Activated CD4-positive, alpha-beta memory T cell treated with anti-CD3 and anti-CD28 coated beads, Interleukin-2, amount 10 ng/mL, durations not matched to agents 7 days and 5 days (primary cell): ENCODE results near the gene MARCHF6. TPM values are rescaled to one million over a fixed set of nuclear protein-coding genes. Genes with fewer than 3 reads are reported as not detected.
"Not testable (repeated sequence)": the region's sequence is repeated elsewhere in the genome, so short reads cannot be mapped to it uniquely, and the experiment has no call there.

Experiments
- CTCF ChIA-PET: fragments of 350-600 bp; sonication (Branson Sonifier 250); formaldehyde crosslinking; loops from one replicate; lab custom pipeline; 2021; ENCODE audit warnings: antibody characterized with exemption, inconsistent platforms; lab: Charles Lee
- POLR2A ChIA-PET: fragments of 350-600 bp; sonication (Branson Sonifier 250); formaldehyde crosslinking; loops from one replicate; lab custom pipeline; 2021; ENCODE audit warnings: antibody characterized with exemption; lab: Charles Lee
- DNase-seq: peaks from one replicate; pipeline ENCODE4 v3.0.0-alpha.2; 2020
- H3K27ac Mint-ChIP-seq: one replicate; pipeline ENCODE4 v1.8.0; 2021; ENCODE audit warnings: mild to moderate bottlenecking, mixed read lengths
- H3K27me3 Mint-ChIP-seq: one replicate; pipeline ENCODE4 v1.8.0; 2021; ENCODE audit warnings: mixed read lengths
- H3K36me3 Mint-ChIP-seq: one replicate; pipeline ENCODE4 v1.8.0; 2021; ENCODE audit warnings: low read depth, mixed read lengths
- H3K4me1 Mint-ChIP-seq: one replicate; pipeline ENCODE4 v1.8.0; 2021; ENCODE audit warnings: mixed read lengths
- H3K4me3 Mint-ChIP-seq: one replicate; pipeline ENCODE4 v1.8.0; 2021; ENCODE audit warnings: mild to moderate bottlenecking, mixed read lengths
- H3K9me3 Mint-ChIP-seq: one replicate; pipeline ENCODE4 v1.8.0; 2021; ENCODE audit warnings: mixed read lengths
- total RNA-seq, 2 experiments: library from RNA; stranded (reverse); gene quantifications; one replicate each; pipeline ENCODE4 v1.2.3, GENCODE V29; 2021

The MARCHF6 gene
- total RNA-seq, 2 experiments from 2014 or later: 101 to 109 TPM

DNA sequence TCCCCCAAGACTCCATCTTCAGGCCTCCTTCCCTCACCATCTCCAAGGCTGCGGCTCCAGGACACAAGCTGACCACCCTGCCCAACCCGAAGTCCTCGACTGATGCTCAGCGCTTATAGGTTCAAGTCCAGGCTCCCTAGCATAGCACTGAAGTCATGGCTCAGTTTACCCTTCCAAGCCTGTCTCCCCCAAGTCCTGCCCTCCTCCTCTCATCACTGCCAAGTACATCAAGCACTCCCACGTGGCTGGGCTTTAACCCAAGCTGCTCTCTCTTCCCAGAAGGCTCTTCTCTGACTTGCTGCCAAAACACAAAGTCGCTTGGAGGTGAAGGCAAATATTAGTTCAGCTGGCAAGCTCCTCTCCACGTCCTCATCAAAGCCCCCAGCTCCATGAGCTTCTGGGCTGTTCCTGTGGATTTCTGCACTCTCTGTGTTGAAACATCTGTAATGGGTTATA lies 22.1 kb upstream of the MARCHF6 start:
- no peak overlapping the region for H3K27ac Mint-ChIP-seq
- CTCF ChIA-PET: no interaction called here
- POLR2A ChIA-PET: no interaction called here
- peaks cover 8% of the 10 kb centered on the region for H3K4me1 Mint-ChIP-seq
- H3K36me3 Mint-ChIP-seq: no peaks in the 10 kb centered on the region
- no peak for DNase-seq
- H3K27me3 Mint-ChIP-seq: peaks cover 48% of the 10 kb centered on the region
- H3K4me3 Mint-ChIP-seq: no peak overlapping the region
- no peaks in the 10 kb centered on the region for H3K9me3 Mint-ChIP-seq

DNA sequence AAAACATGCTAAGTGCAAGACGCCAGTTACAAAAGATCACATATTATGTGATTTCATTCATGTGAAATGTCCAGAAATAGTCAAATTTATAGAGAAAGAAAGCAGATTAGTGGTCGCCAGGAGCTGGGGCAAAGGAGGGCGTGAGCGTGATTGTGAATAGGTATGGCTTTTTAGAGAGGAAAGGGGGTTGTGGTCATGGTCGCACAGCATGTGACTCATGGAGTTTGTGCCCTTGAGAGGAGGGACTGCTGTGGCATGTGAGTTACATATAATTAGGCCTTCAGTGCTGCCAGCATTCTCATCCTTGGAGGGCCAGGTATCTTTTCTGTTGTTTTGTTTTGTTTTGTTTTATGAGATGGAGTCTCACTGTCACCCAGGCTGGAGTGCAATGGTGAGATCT lies 21.2 kb upstream of the MARCHF6 start:
- no peak for DNase-seq
- ChIA-PET CTCF (no interaction called here), POLR2A (no interaction called here)
- H3K4me1 Mint-ChIP-seq: peaks cover 8% of the 10 kb centered on the region
- no peak overlapping the region for H3K27ac Mint-ChIP-seq
- no peak overlapping the region for H3K4me3 Mint-ChIP-seq
- H3K27me3 Mint-ChIP-seq: peaks cover 48% of the 10 kb centered on the region
- no peaks in the 10 kb centered on the region for H3K9me3 Mint-ChIP-seq
- no peaks in the 10 kb centered on the region for H3K36me3 Mint-ChIP-seq

DNA sequence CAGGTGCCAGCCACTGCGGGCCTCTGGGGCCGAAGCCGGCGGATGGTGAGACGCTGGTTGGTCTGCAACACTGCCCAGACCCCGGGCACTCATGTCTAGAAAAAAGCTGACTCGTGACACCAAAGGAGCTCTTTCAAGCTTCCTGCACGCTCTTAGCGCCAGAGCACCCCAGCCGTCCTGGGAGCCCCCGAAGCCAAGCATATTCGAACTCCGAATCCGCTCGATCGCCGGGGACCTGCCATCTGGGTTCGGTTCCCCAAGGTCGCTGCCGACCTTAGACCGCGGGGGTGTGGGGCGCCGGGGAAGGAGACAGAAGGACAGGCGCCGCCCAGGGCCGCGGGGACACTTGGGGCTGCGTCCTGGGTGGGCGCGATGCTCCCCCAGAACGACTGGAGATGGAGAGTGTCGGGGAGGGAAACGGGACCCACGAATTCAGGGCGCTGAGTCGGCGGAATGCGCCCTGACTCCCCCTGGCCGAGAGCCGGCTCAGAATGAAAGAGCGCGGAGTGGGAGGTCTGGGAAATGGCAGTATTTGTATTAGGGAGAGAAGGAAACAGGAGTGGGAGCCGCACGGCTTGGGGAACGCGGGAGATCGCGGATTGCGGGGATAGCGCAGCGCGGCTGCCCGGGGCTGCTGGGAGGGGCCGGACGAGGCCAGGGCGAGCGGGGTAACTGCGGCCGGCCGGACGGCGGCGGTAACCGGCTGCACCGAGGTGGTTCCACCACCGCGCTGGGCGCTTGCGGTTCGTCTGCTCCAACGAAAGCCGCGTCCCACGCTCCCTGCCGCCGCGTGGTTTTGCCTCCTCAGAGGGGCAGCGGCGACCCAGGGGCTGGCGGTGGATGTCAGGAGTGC lies 20.1 kb upstream of the MARCHF6 start:
- Mint-ChIP-seq H3K9me3 (no peaks in the 10 kb centered on the region), H3K27ac (no peak overlapping the region), H3K4me3 (peak overlapping the region; percentile 72), H3K36me3 (no peaks in the 10 kb centered on the region), H3K27me3 (peaks cover 48% of the 10 kb centered on the region), H3K4me1 (peaks cover 6% of the 10 kb centered on the region)
- POLR2A ChIA-PET: no interaction called here
- DNase-seq: no peak
- CTCF ChIA-PET: interaction anchor here (0.6 to 1.1 kb wide), 2 partner anchors 49 to 272 kb away, joined by 3 read pairs; no protein-coding TSS in a partner anchor

DNA sequence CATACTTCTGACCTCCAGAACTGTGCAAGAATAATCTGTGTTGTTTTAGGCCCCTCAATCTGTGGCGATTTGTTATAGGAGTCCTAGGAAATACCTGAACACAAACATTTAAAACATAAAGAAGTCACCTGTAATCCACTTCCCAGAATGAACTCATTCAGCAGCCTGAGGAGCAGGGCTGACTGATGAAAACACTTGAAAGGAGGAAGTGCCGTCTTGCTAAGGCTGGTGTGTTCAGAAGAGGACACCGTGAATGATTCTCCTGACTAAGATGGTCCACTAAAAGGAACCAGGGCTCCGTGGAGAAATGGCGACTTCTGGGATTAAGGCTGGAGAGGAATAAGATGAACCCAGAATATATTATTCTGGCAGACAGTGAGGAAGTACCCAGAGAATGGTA lies 18.7 kb upstream of the MARCHF6 start:
- peaks cover 42% of the 10 kb centered on the region for H3K27me3 Mint-ChIP-seq

DNA sequence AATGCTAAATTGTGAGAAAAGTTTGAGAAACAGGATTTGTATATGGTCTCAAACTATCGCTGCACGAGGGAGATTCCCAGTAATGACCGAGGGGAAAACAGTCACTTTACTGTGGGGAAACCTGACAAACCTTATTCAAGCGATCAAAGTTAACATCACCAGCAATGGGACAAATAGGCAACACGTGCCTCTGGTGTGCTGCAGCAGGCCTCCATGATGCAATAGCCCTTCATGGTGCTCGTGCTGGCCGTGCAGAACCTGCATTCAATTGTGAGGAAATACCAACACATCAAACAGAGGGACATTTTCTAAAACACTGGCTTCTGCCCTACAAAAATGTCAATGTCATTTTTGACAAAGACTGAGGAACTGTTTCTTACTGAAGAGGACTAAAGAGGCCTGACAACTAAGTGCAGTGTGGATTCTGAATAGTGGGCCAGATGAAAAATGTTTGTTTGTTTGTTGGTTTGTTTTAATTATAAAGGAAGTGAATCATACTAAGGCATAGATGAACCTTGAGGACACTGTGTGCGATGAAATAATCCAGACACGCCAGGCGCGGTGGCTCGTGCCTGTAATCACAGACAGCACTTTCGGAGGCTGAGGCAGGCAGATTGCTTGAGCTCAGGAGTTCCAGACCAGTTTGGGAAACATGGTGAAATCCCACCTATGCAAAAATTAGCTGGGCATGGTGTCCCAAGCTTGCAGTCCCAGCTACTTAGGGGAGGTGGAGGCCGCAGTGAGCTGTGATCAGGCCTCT lies 17.6 kb upstream of the MARCHF6 start:
- POLR2A ChIA-PET: no interaction called here
- DNase-seq: no peak
- Mint-ChIP-seq H3K27me3 (peaks cover 34% of the 10 kb centered on the region), H3K4me1 (peaks cover 5% of the 10 kb centered on the region), H3K27ac (no peak overlapping the region), H3K4me3 (no peak overlapping the region), H3K9me3 (no peaks in the 10 kb centered on the region), H3K36me3 (no peaks in the 10 kb centered on the region)
- CTCF ChIA-PET: no interaction called here

More for the DNA sequence above, 18.7 kb upstream of the MARCHF6 start:
- Mint-ChIP-seq H3K27ac (no peak overlapping the region), H3K4me3 (no peak overlapping the region), H3K9me3 (no peaks in the 10 kb centered on the region), H3K36me3 (no peaks in the 10 kb centered on the region), H3K4me1 (peaks cover 5% of the 10 kb centered on the region)
- POLR2A ChIA-PET: no interaction called here
- CTCF ChIA-PET: no interaction called here
- DNase-seq: no peak

DNA sequence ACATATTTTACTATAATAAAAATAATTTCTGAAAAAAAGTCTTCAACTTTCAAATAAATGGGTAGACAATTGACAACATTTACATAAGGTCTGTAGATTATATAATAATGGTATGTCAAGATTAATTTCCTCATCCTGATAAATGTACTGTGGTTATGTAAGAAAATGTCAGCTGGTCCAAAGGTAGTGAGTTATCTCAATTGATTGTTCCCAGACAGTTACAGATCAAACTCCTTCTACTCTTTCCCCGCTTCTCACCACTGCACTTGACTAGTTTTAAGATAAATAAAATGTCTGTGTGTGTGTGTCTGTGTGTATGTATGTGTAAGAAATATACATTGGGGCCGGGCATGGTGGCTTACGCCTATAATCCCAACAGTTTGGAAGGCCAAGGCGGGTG lies 16.4 kb upstream of the MARCHF6 start:
- Mint-ChIP-seq H3K9me3 (no peaks in the 10 kb centered on the region), H3K36me3 (no peaks in the 10 kb centered on the region), H3K27me3 (peaks cover 22% of the 10 kb centered on the region), H3K27ac (no peak overlapping the region), H3K4me3 (no peak overlapping the region), H3K4me1 (peaks cover 5% of the 10 kb centered on the region)
- ChIA-PET CTCF (interaction anchor here (0.8 kb wide), 1 partner anchor 17 kb away, joined by 3 read pairs; the partner anchor contains the start of gene MARCHF6), POLR2A (no interaction called here)
- no peak for DNase-seq

DNA sequence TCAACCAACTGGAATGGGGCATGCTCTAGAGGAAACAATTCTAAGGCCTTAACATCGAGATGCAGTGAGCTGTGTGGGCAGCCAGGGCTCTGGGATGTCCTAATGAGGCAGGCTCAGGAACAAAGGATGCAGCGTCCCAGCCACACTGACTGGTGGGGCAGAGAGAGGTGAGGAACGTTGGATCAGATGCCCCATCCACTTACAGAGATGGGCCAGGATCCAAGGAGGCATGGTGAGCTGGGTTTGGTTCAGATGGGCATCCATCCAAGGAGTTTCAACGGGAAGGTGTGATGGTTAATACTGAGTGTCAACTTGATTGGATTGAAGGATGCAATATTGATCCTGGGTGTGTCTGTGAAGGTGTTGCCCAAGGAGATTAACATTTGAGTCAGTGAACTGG lies 15.5 kb upstream of the MARCHF6 start:
- Mint-ChIP-seq H3K9me3 (no peaks in the 10 kb centered on the region), H3K4me3 (no peak overlapping the region), H3K27me3 (peaks cover 17% of the 10 kb centered on the region), H3K27ac (no peak overlapping the region), H3K36me3 (no peaks in the 10 kb centered on the region), H3K4me1 (peaks cover 5% of the 10 kb centered on the region)
- ChIA-PET CTCF (interaction anchor here (0.8 kb wide), 1 partner anchor 16 kb away, joined by 3 read pairs; the partner anchor contains the start of gene MARCHF6), POLR2A (interaction anchor here (1.0 kb wide), 1 partner anchor 15 kb away, joined by 5 read pairs; no protein-coding TSS in a partner anchor)
- no peak for DNase-seq

DNA sequence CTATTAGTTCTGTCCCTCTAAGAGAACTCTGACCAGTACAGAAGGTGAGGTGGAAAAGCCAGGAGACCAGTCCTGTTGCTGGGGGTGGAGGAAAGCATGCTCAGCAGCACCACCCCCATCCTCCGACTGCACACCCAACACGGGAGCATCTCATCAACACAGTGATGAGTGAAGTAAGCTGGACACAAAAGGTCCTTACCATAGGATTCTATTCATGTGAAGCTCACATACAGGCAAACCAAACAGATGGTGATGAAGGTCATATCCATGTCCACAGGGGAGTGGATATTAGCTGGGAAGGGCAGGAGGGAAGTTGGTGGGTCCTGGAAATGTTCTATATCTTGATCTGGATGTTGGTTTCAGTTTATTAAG lies 14.8 kb upstream of the MARCHF6 start:
- Mint-ChIP-seq H3K9me3 (no peaks in the 10 kb centered on the region), H3K36me3 (no peaks in the 10 kb centered on the region), H3K27me3 (peaks cover 11% of the 10 kb centered on the region), H3K27ac (no peak overlapping the region), H3K4me3 (no peak overlapping the region), H3K4me1 (no peaks in the 10 kb centered on the region)
- CTCF ChIA-PET: no interaction called here
- no peak for DNase-seq
- POLR2A ChIA-PET: interaction anchor here (0.6 to 1.0 kb wide), 2 partner anchors 14 to 44 kb away, joined by 3 to 5 read pairs; no protein-coding TSS in a partner anchor

DNA sequence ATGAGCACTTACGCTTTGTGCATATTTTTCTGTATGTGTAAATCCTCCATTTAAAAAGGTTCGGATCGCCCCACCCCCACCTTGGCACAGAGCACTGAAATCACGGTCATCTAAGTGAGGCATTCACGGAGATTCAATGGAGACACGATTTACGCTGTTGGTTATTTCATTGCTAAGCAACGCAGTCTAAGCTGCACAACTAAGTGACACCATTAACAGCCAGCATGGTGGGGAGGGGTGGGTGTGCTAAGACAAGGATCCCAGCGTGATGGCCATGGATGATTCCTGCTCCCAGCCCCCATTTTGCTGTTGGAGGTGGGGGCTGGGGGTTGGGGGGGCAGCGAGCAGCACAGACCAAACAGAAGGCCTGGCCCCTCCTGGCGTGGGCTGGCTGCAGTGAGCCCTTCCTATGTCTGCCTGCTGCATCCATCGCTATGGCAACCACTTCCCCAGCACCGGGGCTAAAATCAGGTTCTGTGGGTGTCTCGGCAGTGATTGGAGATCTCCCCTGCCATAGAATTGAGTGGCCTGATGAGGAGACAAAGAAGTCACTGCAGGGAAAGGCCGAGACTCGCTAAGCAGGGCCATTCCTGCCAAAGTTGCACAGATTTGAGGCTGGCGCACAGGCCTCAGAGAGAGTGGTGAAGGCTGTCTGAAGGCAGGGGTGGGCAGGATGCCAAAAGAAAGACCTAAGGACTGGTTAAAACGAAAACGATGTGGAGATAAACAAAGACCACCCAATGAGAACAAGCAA lies 14.3 kb upstream of the MARCHF6 start:
- POLR2A ChIA-PET: interaction anchor here (0.6 kb wide), 1 partner anchor 45 kb away, joined by 3 read pairs; no protein-coding TSS in a partner anchor
- H3K27me3 Mint-ChIP-seq: peaks cover 8% of the 10 kb centered on the region

DNA sequence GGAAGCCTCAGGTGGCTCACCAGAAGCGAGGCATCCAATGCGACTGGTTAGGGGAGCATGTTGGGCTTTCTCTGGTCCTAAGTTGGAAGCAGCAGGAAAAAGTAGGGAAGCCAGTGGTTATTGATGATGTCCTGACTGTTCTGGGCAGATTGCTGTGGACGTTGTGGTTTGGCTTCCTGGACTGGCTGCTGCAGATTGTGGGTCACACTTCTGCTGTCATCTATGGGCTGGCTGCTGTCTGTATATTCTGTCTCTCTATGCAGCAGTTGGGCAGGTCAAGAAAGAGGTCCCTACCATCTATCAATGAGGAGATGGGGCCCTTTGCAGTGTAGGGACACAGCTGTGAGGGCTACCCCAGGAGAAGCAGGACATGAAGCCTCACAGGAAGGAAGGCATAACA lies 13.5 kb upstream of the MARCHF6 start:
- Mint-ChIP-seq H3K36me3 (no peaks in the 10 kb centered on the region), H3K9me3 (no peaks in the 10 kb centered on the region), H3K4me1 (no peaks in the 10 kb centered on the region), H3K4me3 (no peak overlapping the region), H3K27ac (no peak overlapping the region), H3K27me3 (peaks cover 1% of the 10 kb centered on the region)
- CTCF ChIA-PET: no interaction called here
- no peak for DNase-seq
- POLR2A ChIA-PET: no interaction called here

More for the DNA sequence above, 14.3 kb upstream of the MARCHF6 start:
- no peaks in the 10 kb centered on the region for H3K36me3 Mint-ChIP-seq
- no peaks in the 10 kb centered on the region for H3K4me1 Mint-ChIP-seq
- H3K27ac Mint-ChIP-seq: no peak overlapping the region
- CTCF ChIA-PET: no interaction called here
- no peaks in the 10 kb centered on the region for H3K9me3 Mint-ChIP-seq
- H3K4me3 Mint-ChIP-seq: no peak overlapping the region
- no peak for DNase-seq

DNA sequence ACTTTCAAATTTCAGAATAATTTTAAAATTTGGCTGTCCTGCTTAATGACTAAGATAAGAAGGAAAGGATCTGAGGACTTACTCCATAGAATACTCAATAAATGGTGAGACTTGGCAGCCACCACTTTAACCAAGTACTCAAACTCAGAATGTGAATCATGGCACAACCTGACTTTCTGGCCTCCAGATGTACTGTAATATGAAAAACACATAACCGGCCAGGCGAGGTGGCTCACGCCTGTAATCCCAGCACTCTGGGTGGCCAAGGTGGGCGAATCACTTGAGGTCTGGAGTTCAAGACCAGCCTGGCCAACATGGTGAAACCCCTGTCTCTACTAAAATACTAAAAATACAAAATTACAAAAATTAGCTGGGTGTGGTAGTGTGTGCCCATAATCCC lies 10.0 kb upstream of the MARCHF6 start:
- CTCF ChIA-PET: interaction anchor here (1.4 kb wide), 1 partner anchor 14 kb away, joined by 4 read pairs; no protein-coding TSS in a partner anchor
- DNase-seq: no peak
- no peaks in the 10 kb centered on the region for H3K36me3 Mint-ChIP-seq
- H3K4me3 Mint-ChIP-seq: no peak overlapping the region
- POLR2A ChIA-PET: interaction anchor here (0.6 to 1.4 kb wide), 2 partner anchors 10 to 51 kb away, joined by 3 to 4 read pairs; partner anchors contain the start of gene MARCHF6
- no peaks in the 10 kb centered on the region for H3K4me1 Mint-ChIP-seq
- no peak overlapping the region for H3K27ac Mint-ChIP-seq
- no peaks in the 10 kb centered on the region for H3K27me3 Mint-ChIP-seq
- H3K9me3 Mint-ChIP-seq: no peaks in the 10 kb centered on the region

DNA sequence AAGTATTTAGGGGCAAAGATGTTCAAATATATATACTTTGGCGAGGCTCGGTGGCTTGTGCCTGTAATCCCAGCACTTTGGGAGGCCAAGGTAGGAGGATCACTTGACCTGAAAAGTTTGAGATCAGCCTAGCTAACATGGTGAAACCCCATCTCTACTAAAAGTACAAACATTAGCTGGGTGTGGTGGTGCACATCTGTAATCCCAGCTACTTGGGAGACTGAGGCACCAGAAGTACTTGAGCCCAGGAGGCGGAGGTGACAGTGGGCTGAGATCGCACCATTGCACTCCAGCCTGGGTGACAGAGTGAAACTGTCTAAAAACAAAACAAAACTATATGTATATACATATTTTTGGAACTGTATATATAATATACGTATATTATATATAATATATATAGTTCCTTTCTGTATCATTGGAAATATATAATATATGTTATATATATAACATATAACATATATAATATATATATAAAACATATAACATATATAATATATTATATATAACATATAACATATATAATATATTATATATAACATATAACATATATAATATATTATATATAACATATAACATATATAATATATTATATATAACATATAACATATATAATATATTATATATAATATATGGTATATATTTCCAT lies 8.9 kb upstream of the MARCHF6 start:
- DNase-seq, POLR2A ChIA-PET, H3K27me3 Mint-ChIP-seq, H3K27ac Mint-ChIP-seq, H3K9me3 Mint-ChIP-seq, H3K36me3 Mint-ChIP-seq, H3K4me1 Mint-ChIP-seq, H3K4me3 Mint-ChIP-seq, CTCF ChIA-PET: not testable (repeated sequence)
